Endothelial cell of umbilical vein (primary cell): ENCODE data around the gene TP53AIP1. TPM values are rescaled to one million over a fixed set of nuclear protein-coding genes. Genes with fewer than 3 reads are reported as not detected.

Source experiments
- BruUV-seq: library from RNA; stranded (reverse); fragments of 400-500 nt; replicated peaks from 2 replicates; lab custom pipeline; 2021; lab: Mats Ljungman, UMichigan
- CTCF ChIA-PET: fragments of 300-600, 350-600 bp; sonication (Branson Sonifier 250); formaldehyde crosslinking; loops from one replicate; lab custom pipeline; 2021; ENCODE audit warnings: antibody characterized with exemption, inconsistent platforms; lab: Charles Lee
- POLR2A ChIA-PET: fragments of 300-600, 350-600 bp; sonication (Branson Sonifier 250); formaldehyde crosslinking; loops from one replicate; lab custom pipeline; 2021; ENCODE audit warnings: antibody characterized with exemption, inconsistent platforms; lab: Charles Lee
- DNase-seq: peaks from one replicate; pipeline ENCODE4 v3.0.0-alpha.2; 2011; ENCODE audit warnings: low read depth, low spot score
- FAIRE-seq: peaks from 2 replicates; lab custom pipeline; 2011; peaks lifted over from hg19 to GRCh38; lab: Jason Lieb, UNC
- H2AFZ ChIP-seq: 2 replicates; pipeline ENCODE4 v1.6.0; 2012; ENCODE audit warnings: low read depth, low read length, control low read depth, inconsistent platforms
- H3K27ac ChIP-seq: 2 replicates; pipeline ENCODE4 v1.5.1; 2011; ENCODE audit warnings: low read depth, mild to moderate bottlenecking, control low read depth, low read length, moderate library complexity; ENCODE audit not compliant: insufficient read depth
- H3K27me3 ChIP-seq, 2 experiments: 2 replicates each; pipeline versions ENCODE4 v1.6.0 to v1.6.1; 2011; ENCODE audit warnings: low read length in 2 of 2, mixed read lengths in 1 of 2; ENCODE audit not compliant: control insufficient read depth in 2 of 2, insufficient read depth in 2 of 2
- H3K36me3 ChIP-seq, 2 experiments: 2 replicates in 1 of 2; 3 replicates in 1 of 2; pipeline ENCODE4 v1.5.1; 2011; ENCODE audit warnings: low read length in 2 of 2, mild to moderate bottlenecking in 1 of 2, moderate library complexity in 1 of 2; ENCODE audit not compliant: control insufficient read depth in 2 of 2, insufficient read depth in 2 of 2; ENCODE audit errors: extremely low read depth in 1 of 2
- H3K4me1 ChIP-seq: 3 replicates; pipeline ENCODE4 v1.5.1; 2011; ENCODE audit warnings: mild to moderate bottlenecking, low read length; ENCODE audit not compliant: control insufficient read depth, insufficient read depth; ENCODE audit errors: extremely low read depth
- H3K4me2 ChIP-seq: 2 replicates; pipeline ENCODE4 v1.6.1; 2011; ENCODE audit warnings: low read length, control low read depth, mixed read lengths; ENCODE audit not compliant: insufficient read depth
- H3K4me3 ChIP-seq, 3 experiments: fragments of 200-600 bp in 1 of 3; sonication (generic), shearing (Covaris generic) in 1 of 3; replicated peaks in 1 of 3; 2 replicates each; pipeline ENCODE4 v1.5.1; 2011 to 2016; ENCODE audit warnings: control low read depth in 3 of 3, low read length in 3 of 3, mild to moderate bottlenecking in 2 of 3, inconsistent platforms in 1 of 3, low read depth in 1 of 3, moderate library complexity in 1 of 3; ENCODE audit not compliant: insufficient read depth in 1 of 3
- H3K79me2 ChIP-seq: 2 replicates; pipeline ENCODE4 v1.6.0; 2012; ENCODE audit warnings: low read length, inconsistent platforms; ENCODE audit not compliant: control insufficient read depth, insufficient read depth
- H3K9ac ChIP-seq: replicated peaks from 2 replicates; pipeline ENCODE3; 2011; ENCODE audit warnings: low read length, control low read depth; ENCODE audit not compliant: insufficient read depth; ENCODE audit errors: extremely low read depth
- H3K9me1 ChIP-seq: replicated peaks from 3 replicates; pipeline ENCODE4 v1.6.0; 2011; ENCODE audit warnings: mild to moderate bottlenecking, low read length; ENCODE audit not compliant: control insufficient read depth, insufficient read depth; ENCODE audit errors: extremely low read depth
- H3K9me3 ChIP-seq: replicated peaks from 2 replicates; pipeline ENCODE4 v1.5.1; 2012; ENCODE audit warnings: low read length, inconsistent platforms; ENCODE audit not compliant: control insufficient read depth, insufficient read depth
- H4K20me1 ChIP-seq: replicated peaks from 2 replicates; pipeline ENCODE3; 2011; ENCODE audit warnings: mild to moderate bottlenecking, low read length; ENCODE audit not compliant: control insufficient read depth, insufficient read depth; ENCODE audit errors: extremely low read depth
- CTCF ChIP-seq, 2 donors: IDR thresholded peaks; 1 replicate in 1 of 2; 2 replicates in 1 of 2; pipeline ENCODE4 v1.5.1; 2011; ENCODE audit warnings: low read length in 2 of 2, mild to moderate bottlenecking in 2 of 2, moderate library complexity in 2 of 2, control low read depth in 1 of 2, inconsistent platforms in 1 of 2, low read depth in 1 of 2; ENCODE audit not compliant: insufficient read depth in 1 of 2; ENCODE audit errors: extremely low read depth in 1 of 2
- FOS ChIP-seq: IDR thresholded peaks from 2 replicates; pipeline ENCODE4 v1.6.1; 2011; ENCODE audit warnings: mild to moderate bottlenecking, low read length, moderate library complexity, borderline replicate concordance; ENCODE audit not compliant: insufficient read depth
- JUN ChIP-seq: IDR thresholded peaks from 2 replicates; pipeline ENCODE4 v1.6.1; 2011; ENCODE audit warnings: borderline replicate concordance, low read depth; ENCODE audit not compliant: insufficient read length, insufficient read depth
- MYC ChIP-seq: IDR thresholded peaks from one replicate; pipeline ENCODE4 v1.6.1; 2011; ENCODE audit warnings: mild to moderate bottlenecking, low read depth, low read length
- POLR2A ChIP-seq: IDR thresholded peaks from 2 replicates; pipeline ENCODE4 v1.6.1; 2012; ENCODE audit warnings: low read depth, mild to moderate bottlenecking, control low read depth, low read length
- POLR2AphosphoS5 ChIP-seq: IDR thresholded peaks from 2 replicates; pipeline ENCODE4 v1.6.1; 2012; ENCODE audit warnings: low read depth, mild to moderate bottlenecking, control low read depth, low read length, moderate library complexity; ENCODE audit not compliant: insufficient read depth
- dilution Hi-C: fragments of 300-500 bp; cut with MboI; formaldehyde crosslinking; loops from one replicate; pipeline ENCODE4 v1.15.0; 2019; ENCODE audit warnings: low sequenced_read_pairs; ENCODE audit not compliant: extremely low pct_ligation_motif_present
- intact Hi-C: fragments of 100-400 bp; cut with micrococcal nuclease; formaldehyde crosslinking; loops from one replicate; pipeline ENCODE4 v1.10.0; 2022
- polyA plus RNA-seq, 4 experiments: library from polyadenylated mRNA; depleted of rRNA in 3 of 4; stranded (reverse) in 3 of 4; unstranded in 1 of 4; fragments of >200 nt; gene quantifications; 2 replicates each; pipeline versions ENCODE4 v1.2.1 to v1.2.3, GENCODE V29; 2011 to 2012; ENCODE audit warnings: missing spikeins in 1 of 4
- total RNA-seq: library from RNA; stranded (reverse); gene quantifications from 2 replicates; pipeline ENCODE4 v1.2.3, GENCODE V29; 2021

Gene TP53AIP1
- total and polyA plus RNA-seq, 2 donors (not counting 3 experiments of a cell fraction or from before 2014, with no cell fraction given): not detected

DNA sequence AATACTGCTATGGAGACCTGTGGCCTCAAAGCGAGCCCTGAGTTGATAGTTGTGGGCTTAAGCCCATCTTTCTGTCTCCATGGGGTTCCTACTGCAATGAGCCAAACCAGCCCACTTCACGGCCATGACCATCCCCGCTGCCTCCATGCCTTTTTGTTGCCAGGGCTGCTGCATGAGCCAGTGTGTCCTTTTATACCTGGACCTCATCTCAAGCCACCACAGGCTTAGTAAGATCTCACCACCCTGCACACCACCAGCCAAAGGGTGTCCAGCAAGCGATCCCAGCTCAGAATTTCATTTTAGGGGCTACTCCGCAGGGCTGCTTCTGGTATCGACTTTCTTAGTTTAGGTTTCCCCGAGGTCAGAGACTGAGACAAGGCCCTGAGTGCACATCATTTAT lies 8.3 kb downstream of the TP53AIP1 start:
- CTCF ChIA-PET: no interaction called here
- TF ChIP-seq CTCF (IDR thresholded peaks at IDR 0.05; ENCODE audit: extremely low read depth in 1 of 2, insufficient read depth in 1 of 2, low read depth in 1 of 2, low read length in 2 of 2) (no peak), MYC (no peak), FOS (no peak), POLR2AphosphoS5 (no peak), JUN (no peak), POLR2A (no peak)
- Histone ChIP-seq H3K4me2 (no peak overlapping the region), H3K36me3 (no peaks in the 10 kb centered on the region), H3K9ac (no peak overlapping the region), H3K9me3 (no peaks in the 10 kb centered on the region), H3K27ac (no peak overlapping the region), H4K20me1 (no peaks in the 10 kb centered on the region), H2AFZ (no peak overlapping the region), H3K4me1 (no peaks in the 10 kb centered on the region), H3K79me2 (no peaks in the 10 kb centered on the region), H3K27me3 (no peaks in the 10 kb centered on the region), H3K9me1 (no peaks in the 10 kb centered on the region), H3K4me3 (no peak overlapping the region)
- intact Hi-C loops: no loop called here
- BruUV-seq: no TSS peak
- DNase-seq (no peak), FAIRE-seq (no peak)
- dilution Hi-C loops: no loop called here
- POLR2A ChIA-PET: no interaction called here
